ENCODE measurements around the gene SIRT5. TPM values are rescaled to one million over a fixed set of nuclear protein-coding genes. Genes with fewer than 3 reads are reported as not detected.

Gene SIRT5
- total RNA-seq, 4 donors from 2014 or later, result 7.5 to 13.1 (median 10.0) TPM

- no peaks in the 10 kb centered on the region for H3K27me3 ChIP-seq
- no peak for ATAC-seq
- H3K36me3 ChIP-seq, result peaks cover 0 to 85% of the 10 kb centered on the region in 2 donors
- H3K27ac ChIP-seq, result no peak overlapping the region
- TF ChIP-seq POLR2AphosphoS5 (IDR thresholded peaks at IDR 0.05) (no peak), POLR2A (IDR thresholded peaks at IDR 0.05) (no peak), EP300 (IDR thresholded peaks at IDR 0.05) (no peak), CTCF (IDR thresholded peaks at IDR 0.05) (no peak)
- 85 to 95% methylated on average over 6 to 8 of the region's 9 CpGs for WGBS, 2 donors (ENCODE audit: low coverage in 1 of 2)
- no peaks in the 10 kb centered on the region for H3K4me1 ChIP-seq
- H3K9me3 ChIP-seq, result no peaks in the 10 kb centered on the region
- H3K4me3 ChIP-seq, result no peak overlapping the region
Measured at GRCh38 chr6:13589801-13590200, 15.4 kb downstream of the SIRT5 start.

- TF ChIP-seq EP300 (IDR thresholded peaks at IDR 0.05) (no peak), POLR2AphosphoS5 (IDR thresholded peaks at IDR 0.05) (no peak), POLR2A (IDR thresholded peaks at IDR 0.05) (no peak), CTCF (IDR thresholded peaks at IDR 0.05) (no peak)
- no peak overlapping the region for H3K27ac ChIP-seq
- no peak overlapping the region for H3K4me3 ChIP-seq
- ATAC-seq, result no peak
- no peaks in the 10 kb centered on the region for H3K27me3 ChIP-seq
- peaks cover 0 to 85% of the 10 kb centered on the region in 2 donors for H3K36me3 ChIP-seq
- no peaks in the 10 kb centered on the region for H3K9me3 ChIP-seq
- H3K4me1 ChIP-seq, result no peaks in the 10 kb centered on the region
- 63 to 75% methylated on average over 1 of the region's 1 CpG for whole genome bisulfite sequencing, 2 donors (ENCODE audit: low coverage in 1 of 2)
Measured at GRCh38 chr6:13590574-13591153, 16.3 kb downstream of the SIRT5 start.

- Histone ChIP-seq H3K9me3 (no peaks in the 10 kb centered on the region), H3K4me1 (no peaks in the 10 kb centered on the region), H3K36me3 (peaks cover 0 to 88% of the 10 kb centered on the region in 2 donors), H3K27me3 (no peaks in the 10 kb centered on the region), H3K4me3 (no peak overlapping the region), H3K27ac (no peak overlapping the region)
- ATAC-seq, result no peak
- TF ChIP-seq POLR2A (IDR thresholded peaks at IDR 0.05) (no peak), POLR2AphosphoS5 (IDR thresholded peaks at IDR 0.05) (no peak), EP300 (IDR thresholded peaks at IDR 0.05) (no peak), CTCF (IDR thresholded peaks at IDR 0.05) (no peak)
- WGBS, 2 donors (ENCODE audit: low coverage in 1 of 2), result 91 to 95% methylated on average over 2 to 4 of the region's 21 CpGs
Measured at GRCh38 chr6:13591205-13591921, 17.0 kb downstream of the SIRT5 start.

- Histone ChIP-seq H3K4me1 (no peaks in the 10 kb centered on the region), H3K27me3 (no peaks in the 10 kb centered on the region), H3K27ac (no peak overlapping the region), H3K9me3 (no peaks in the 10 kb centered on the region), H3K36me3 (peaks cover 0 to 88% of the 10 kb centered on the region in 2 donors), H3K4me3 (no peak overlapping the region)
- no peak for ATAC-seq
- TF ChIP-seq POLR2AphosphoS5 (IDR thresholded peaks at IDR 0.05), result no peak
- TF ChIP-seq CTCF (IDR thresholded peaks at IDR 0.05), result no peak
- no peak for TF ChIP-seq POLR2A (IDR thresholded peaks at IDR 0.05)
- TF ChIP-seq EP300 (IDR thresholded peaks at IDR 0.05), result no peak
- 90 to 92% methylated on average over 2 to 6 of the region's 6 CpGs for WGBS, 2 donors (ENCODE audit: low coverage in 1 of 2)
Measured at GRCh38 chr6:13593103-13593502, 18.7 kb downstream of the SIRT5 start.

GRCh38 chr6:13593720-13594119, 19.3 kb downstream of the SIRT5 start:
- no peaks in the 10 kb centered on the region for H3K27me3 ChIP-seq
- no peaks in the 10 kb centered on the region for H3K9me3 ChIP-seq
- no peak for TF ChIP-seq POLR2AphosphoS5 (IDR thresholded peaks at IDR 0.05)
- no peak for TF ChIP-seq POLR2A (IDR thresholded peaks at IDR 0.05)
- no peak for TF ChIP-seq CTCF (IDR thresholded peaks at IDR 0.05)
- WGBS, 2 donors (ENCODE audit: low coverage in 1 of 2), result 80 to 82% methylated on average over 5 to 6 of the region's 6 CpGs
- peaks cover 0 to 87% of the 10 kb centered on the region in 2 donors for H3K36me3 ChIP-seq
- ATAC-seq, result no peak
- no peaks in the 10 kb centered on the region for H3K4me1 ChIP-seq
- no peak overlapping the region for H3K27ac ChIP-seq
- no peak overlapping the region for H3K4me3 ChIP-seq

Data from gastroesophageal sphincter (tissue), 4 donors.